ENCODE results near the gene GABBR2. TPM values are rescaled to one million over a fixed set of nuclear protein-coding genes. Genes with fewer than 3 reads are reported as not detected.
A peak's percentile ranks its signal among the peaks of the same experiment; 100 is the strongest.

The GABBR2 gene
- total RNA-seq, 4 donors from 2014 or later: 2.4 to 13.6 (median 10.0) TPM

- TF ChIP-seq POLR2A (IDR thresholded peaks at IDR 0.05): no peak
- no peak for TF ChIP-seq CTCF (IDR thresholded peaks at IDR 0.05)
- no peak overlapping the region for H3K27ac ChIP-seq
- no peaks in the 10 kb centered on the region for H3K27me3 ChIP-seq
- no peaks in the 10 kb centered on the region for H3K9me3 ChIP-seq
- peak; percentile 64 to 67 for DNase-seq
- peaks cover 6 to 13% of the 10 kb centered on the region in 2 donors for H3K4me1 ChIP-seq
- no peaks in the 10 kb centered on the region for H3K36me3 ChIP-seq
- intact Hi-C loops (cut with DNase I): no loop called here
- 47 to 50% methylated on average over 3 of the region's 3 CpGs for WGBS, 2 donors
- no peak overlapping the region for H3K4me3 ChIP-seq (replicated peaks in 1 of 3)
Measured at GRCh38 chr9:98491828-98492227, 216.9 kb downstream of the GABBR2 start.

GRCh38 chr9:98491231-98491651, 217.5 kb downstream of the GABBR2 start:
- no peak for TF ChIP-seq POLR2A (IDR thresholded peaks at IDR 0.05)
- H3K27me3 ChIP-seq: no peaks in the 10 kb centered on the region
- intact Hi-C loops (cut with DNase I): no loop called here
- H3K27ac ChIP-seq: no peak overlapping the region
- H3K36me3 ChIP-seq: no peaks in the 10 kb centered on the region
- H3K4me3 ChIP-seq (replicated peaks in 1 of 3): no peak overlapping the region
- peaks cover 6 to 13% of the 10 kb centered on the region in 2 donors for H3K4me1 ChIP-seq
- WGBS, 2 donors: 82 to 87% methylated on average over 3 of the region's 3 CpGs
- DNase-seq: no peak
- H3K9me3 ChIP-seq: no peaks in the 10 kb centered on the region

GRCh38 chr9:98488571-98489312, 220.0 kb downstream of the GABBR2 start:
- peak; percentile 80 to 85 for DNase-seq
- H3K27ac ChIP-seq: peak overlapping the region; percentile 53 to 81 (median 78)
- H3K27me3 ChIP-seq: no peaks in the 10 kb centered on the region
- intact Hi-C loops (cut with DNase I): no loop called here
- no peak overlapping the region for H3K4me3 ChIP-seq (replicated peaks in 1 of 3)
- TF ChIP-seq CTCF (IDR thresholded peaks at IDR 0.05) (no peak), POLR2A (IDR thresholded peaks at IDR 0.05) (peak in 1 of 2 donors; percentile 14)
- H3K4me1 ChIP-seq: peaks cover 6 to 18% of the 10 kb centered on the region in 2 donors
- no peaks in the 10 kb centered on the region for H3K36me3 ChIP-seq
- H3K9me3 ChIP-seq: no peaks in the 10 kb centered on the region
- WGBS, 2 donors: 56 to 61% methylated on average over 8 of the region's 8 CpGs

GRCh38 chr9:98485706-98486105, 223.0 kb downstream of the GABBR2 start:
- intact Hi-C loops (cut with DNase I): no loop called here
- no peak for DNase-seq
- peaks cover 6 to 18% of the 10 kb centered on the region in 2 donors for H3K4me1 ChIP-seq
- 92 to 93% methylated on average over 2 to 4 of the region's 4 CpGs for WGBS, 2 donors
- H3K27ac ChIP-seq: no peak overlapping the region
- no peaks in the 10 kb centered on the region for H3K36me3 ChIP-seq
- no peaks in the 10 kb centered on the region for H3K27me3 ChIP-seq
- no peaks in the 10 kb centered on the region for H3K9me3 ChIP-seq
- no peak overlapping the region for H3K4me3 ChIP-seq (replicated peaks in 1 of 3)
- no peak for TF ChIP-seq POLR2A (IDR thresholded peaks at IDR 0.05)
- TF ChIP-seq CTCF (IDR thresholded peaks at IDR 0.05): no peak

GRCh38 chr9:98484162-98484561, 224.6 kb downstream of the GABBR2 start:
- WGBS, 2 donors: 28 to 32% methylated on average over 5 of the region's 5 CpGs
- Histone ChIP-seq H3K4me3 (replicated peaks in 1 of 3) (no peak overlapping the region), H3K9me3 (no peaks in the 10 kb centered on the region), H3K4me1 (peaks cover 6 to 16% of the 10 kb centered on the region in 2 donors), H3K27ac (no peak overlapping the region), H3K36me3 (no peaks in the 10 kb centered on the region), H3K27me3 (no peaks in the 10 kb centered on the region)
- DNase-seq: peak; percentile 41 to 50
- intact Hi-C loops (cut with DNase I): no loop called here
- TF ChIP-seq POLR2A (IDR thresholded peaks at IDR 0.05) (no peak), CTCF (IDR thresholded peaks at IDR 0.05) (peak in 4 of 6 experiments; percentile 15 to 49 (median 28))
